HTERT RPE-1 (cell line): ENCODE measurements around the gene CYB561A3.
"Not testable (repeated sequence)": the region's sequence is repeated elsewhere in the genome, so short reads cannot be mapped to it uniquely, and the experiment has no call there.

ENCODE experiments used
- in situ Hi-C: fragments of 300-500 bp; cut with MboI; formaldehyde crosslinking; loops from 4 replicates; pipeline ENCODE4 v1.14.3; 2020; ENCODE audit warnings: low sequenced_read_pairs

The CYB561A3 gene

DNA sequence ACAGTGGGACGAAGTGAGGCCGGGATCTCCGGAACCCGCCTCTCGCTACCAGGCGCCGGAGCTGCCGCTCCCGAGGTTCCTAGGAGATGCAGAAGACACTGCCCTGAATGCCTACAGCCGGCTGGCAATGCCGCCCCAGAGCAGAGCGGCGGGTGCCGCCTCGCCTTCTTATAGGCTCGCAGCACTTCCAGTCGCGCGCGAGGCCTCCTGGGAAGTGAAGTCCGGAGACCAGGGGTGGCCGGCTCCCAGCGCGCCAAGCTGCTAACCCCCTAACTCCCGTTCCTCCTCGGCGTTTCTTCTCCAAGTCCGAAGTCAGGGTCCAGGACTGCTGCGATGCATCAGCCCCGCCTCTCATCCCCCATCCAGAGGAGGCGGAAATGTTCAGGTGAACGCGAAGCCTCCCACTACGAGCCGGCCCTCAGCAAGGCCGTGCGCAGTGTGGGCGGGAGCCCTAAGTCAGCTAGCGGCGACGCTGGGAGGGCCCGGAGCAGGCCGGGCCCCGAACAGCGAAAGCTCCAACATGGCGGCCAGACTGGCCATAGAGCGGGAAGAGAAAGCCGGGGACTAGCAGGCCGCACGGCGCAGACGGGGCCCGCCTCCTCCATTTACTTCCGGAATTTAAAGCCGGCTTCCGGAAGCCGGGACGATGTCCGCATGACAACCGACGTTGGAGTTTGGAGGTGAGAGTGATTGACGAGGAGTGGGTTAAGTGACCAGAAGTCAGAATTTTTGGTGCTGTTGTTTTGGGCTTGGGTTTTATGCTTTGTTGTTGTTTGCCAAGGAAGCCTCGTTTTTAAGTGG, at the start of gene CYB561A3, which contains the start of gene TMEM138:
Gene CYB561A3, minus strand, starts transcription at position 142 of the 801 bp plus-strand sequence. CDS start 5,169 bp downstream, outside the sequence.
Gene TMEM138, plus strand, starts transcription at position 634 of the 801 bp plus-strand sequence. CDS start 2,017 bp downstream, outside the sequence.
- in situ Hi-C loops: no loop called here

DNA sequence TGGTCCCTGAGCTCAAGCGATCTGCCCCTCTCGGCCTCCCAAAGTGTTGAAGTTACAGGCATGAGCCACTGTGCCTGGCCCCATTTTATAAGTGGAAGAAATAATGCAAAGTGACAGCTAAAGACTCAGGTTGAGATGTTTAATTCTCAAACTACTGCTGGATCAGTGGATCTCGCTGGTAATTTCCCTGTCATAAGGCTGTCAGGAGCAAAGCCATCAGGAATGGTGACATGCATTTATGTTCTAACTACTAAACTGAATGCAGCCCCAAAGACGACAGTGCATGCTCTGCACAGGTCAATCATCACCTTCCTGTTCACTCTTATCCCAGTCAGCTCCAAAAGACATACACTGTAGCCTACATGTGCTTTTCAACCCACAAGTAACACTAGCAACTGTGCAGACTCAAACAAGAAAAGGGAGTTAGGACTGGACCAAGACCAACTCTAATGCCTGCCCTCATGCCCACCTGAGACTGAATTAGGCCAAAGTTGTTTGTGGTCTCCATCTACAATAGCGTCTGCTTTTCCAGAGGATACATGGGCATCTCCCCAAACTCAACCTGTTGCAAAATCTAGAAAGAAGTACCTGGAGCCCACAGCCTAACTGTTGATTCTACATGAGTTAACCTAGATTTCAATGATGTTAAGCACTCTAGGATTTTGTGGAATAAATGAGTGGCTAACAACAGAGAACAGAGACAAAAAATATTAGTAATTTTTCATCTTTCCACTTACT, 45.5 kb upstream of the CYB561A3 start:
- in situ Hi-C loops: no loop called here

DNA sequence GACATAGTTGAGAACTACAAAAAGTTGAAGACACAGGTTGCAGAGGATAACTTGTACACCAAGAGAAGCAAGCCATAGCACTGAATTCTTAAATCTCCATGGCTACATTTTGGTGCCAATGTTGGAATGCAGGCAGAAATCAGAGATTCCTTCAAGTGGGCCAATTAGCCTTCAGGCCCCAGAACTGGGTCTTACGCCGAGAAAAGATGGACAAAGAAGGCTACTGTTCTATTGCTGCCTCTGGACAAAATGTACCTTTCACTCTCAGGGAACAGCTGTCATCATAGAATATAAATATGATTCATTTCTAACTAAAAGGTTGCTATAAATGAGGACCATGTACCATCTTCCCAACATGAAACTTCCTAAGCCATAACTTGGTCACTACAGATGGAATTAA, 44.4 kb upstream of the CYB561A3 start:
- in situ Hi-C loops: no loop called here

- in situ Hi-C loops: no loop called here
Measured at GRCh38 chr11:61404641-61405040, 43.0 kb upstream of the CYB561A3 start.

DNA sequence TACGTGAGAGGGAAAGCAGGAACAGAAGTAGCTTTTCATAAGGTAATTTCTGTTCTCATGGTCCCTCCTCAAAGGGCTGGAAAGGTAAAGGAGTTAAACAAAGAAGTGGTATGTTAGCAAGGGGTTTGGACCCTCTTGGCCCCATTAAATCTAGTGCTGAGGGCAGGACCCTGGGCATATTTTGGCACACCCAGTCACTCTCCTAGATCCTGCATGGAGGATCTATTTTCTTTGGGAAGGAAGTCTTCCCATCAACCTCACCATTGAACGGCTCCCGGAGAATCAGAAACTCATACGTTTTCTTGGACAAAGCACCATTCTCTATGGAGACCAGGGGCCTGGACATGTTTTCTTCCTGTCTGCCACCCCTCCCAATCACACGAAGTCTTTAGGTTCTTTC, 42.4 kb upstream of the CYB561A3 start:
- in situ Hi-C loops: no loop called here

DNA sequence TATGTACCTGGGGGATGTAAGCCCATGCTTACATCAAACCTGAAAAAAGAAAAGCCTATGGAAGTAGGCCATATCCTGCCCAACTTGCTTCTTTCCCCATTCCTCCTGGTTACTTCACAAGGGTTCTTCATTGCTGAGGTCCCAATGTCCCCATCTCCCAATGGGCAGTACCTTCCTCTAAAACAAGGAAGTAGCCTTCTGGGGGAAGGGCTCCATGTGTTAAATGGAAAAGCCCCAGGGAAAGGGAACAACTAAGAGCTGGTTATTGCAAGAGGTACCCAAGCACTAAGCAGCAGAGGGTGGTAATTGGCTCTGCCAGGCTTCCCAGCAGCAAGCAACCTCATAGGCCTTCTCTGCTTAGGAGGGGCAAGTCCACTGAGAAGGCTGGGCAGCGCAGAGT, 42.0 kb upstream of the CYB561A3 start:
- in situ Hi-C loops: no loop called here

- in situ Hi-C loops: no loop called here
Measured at GRCh38 chr11:61401573-61401972, 39.9 kb upstream of the CYB561A3 start.

GRCh38 chr11:61401173-61401572, 39.5 kb upstream of the CYB561A3 start:
- in situ Hi-C loops: no loop called here

- in situ Hi-C loops: no loop called here
Measured at GRCh38 chr11:61392981-61393595, 31.4 kb upstream of the CYB561A3 start.

- in situ Hi-C loops: no loop called here
Measured at GRCh38 chr11:61390161-61390560, 28.5 kb upstream of the CYB561A3 start.

- in situ Hi-C loops: no loop called here
Measured at GRCh38 chr11:61384271-61385242, 22.9 kb upstream of the CYB561A3 start.

DNA sequence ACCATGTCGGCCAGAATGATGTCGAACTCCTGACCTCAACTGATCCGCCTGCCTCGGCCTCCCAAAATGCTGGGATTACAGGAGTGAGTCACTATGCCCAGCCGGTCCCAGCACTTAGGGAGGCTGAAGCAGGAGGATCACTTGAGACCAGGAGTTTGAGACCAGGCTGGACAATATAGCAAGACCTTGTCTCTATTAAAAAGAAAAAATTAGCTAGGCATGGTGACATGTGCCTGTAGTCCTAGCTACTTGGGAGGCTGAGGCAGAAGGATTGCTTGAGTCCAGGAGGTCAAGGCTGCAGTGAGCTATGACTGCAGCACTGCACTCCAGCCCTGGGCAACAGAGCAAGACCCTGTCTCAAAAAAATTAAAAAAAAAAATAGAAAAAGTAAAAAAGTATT, 22.2 kb upstream of the CYB561A3 start:
- in situ Hi-C loops: not testable (repeated sequence)

DNA sequence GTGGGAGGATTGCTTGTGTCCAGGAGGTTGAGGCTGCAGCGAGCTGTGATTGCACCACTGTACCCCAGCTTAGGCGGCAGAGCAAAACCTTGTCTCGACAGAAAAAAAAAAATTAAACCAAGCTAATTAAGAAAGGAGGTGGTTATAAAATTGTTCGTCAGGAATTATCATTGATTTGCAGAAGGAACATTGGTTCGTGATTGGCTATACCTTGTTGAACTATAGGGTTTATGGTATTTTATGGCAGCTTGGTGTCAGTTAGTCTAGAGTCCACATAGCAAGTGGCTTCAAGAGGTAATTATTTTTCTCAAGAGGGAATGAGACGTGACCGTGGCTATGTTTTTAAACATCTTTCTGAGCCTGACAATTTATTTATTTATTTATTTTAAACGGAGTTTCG, 19.2 kb upstream of the CYB561A3 start:
- in situ Hi-C loops: no loop called here

- in situ Hi-C loops: no loop called here
Measured at GRCh38 chr11:61378713-61379313, 17.1 kb upstream of the CYB561A3 start.

DNA sequence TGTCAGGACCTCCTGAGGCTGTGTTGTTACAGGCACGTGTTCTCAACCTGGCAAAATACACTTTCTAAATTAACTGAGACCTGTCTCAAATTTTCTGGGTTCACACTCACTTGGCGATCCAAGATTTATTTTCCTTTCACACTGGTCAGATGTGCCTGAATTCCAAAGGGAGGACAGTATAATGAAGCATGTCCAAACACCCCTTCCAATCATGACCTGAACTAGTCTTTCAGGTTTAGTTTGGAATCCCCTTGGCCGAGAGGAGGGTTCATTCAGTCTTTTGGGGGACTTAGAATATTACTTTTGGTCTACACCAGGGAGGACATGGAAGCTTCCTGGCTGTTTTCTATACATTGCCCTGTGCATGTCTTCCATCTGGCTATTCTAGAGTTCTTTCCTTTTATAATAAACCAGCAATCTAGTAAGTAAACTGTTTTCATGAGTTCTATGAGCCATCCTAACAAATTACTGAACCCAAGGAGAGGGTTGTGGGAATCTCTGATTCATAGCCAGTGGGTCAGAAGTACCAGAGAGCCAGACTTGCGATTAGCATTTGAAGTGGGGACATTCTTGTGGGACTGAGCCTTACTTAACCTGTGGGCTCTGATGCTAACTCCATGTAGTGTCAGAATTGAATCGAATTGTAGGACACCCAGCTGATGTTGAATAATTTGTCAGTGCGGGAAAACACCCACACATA, 15.9 kb upstream of the CYB561A3 start:
- in situ Hi-C loops: no loop called here

DNA sequence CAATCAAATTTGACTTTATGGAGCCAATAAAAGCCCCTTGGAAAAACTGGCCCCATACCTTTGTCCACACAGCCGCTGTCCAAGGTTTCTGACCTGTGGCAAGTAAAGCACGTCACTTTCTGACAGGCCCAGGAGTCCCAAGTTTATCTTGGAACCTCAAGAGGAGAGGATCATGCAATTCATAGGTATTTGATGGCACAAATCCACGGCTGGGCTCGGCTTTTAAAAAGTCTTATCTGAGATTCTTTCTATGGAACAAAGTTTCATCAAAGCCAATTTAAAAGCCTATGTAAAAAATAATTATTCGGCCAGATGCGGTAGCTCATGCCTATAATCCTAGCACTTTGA, 14.1 kb upstream of the CYB561A3 start:
- in situ Hi-C loops: no loop called here

DNA sequence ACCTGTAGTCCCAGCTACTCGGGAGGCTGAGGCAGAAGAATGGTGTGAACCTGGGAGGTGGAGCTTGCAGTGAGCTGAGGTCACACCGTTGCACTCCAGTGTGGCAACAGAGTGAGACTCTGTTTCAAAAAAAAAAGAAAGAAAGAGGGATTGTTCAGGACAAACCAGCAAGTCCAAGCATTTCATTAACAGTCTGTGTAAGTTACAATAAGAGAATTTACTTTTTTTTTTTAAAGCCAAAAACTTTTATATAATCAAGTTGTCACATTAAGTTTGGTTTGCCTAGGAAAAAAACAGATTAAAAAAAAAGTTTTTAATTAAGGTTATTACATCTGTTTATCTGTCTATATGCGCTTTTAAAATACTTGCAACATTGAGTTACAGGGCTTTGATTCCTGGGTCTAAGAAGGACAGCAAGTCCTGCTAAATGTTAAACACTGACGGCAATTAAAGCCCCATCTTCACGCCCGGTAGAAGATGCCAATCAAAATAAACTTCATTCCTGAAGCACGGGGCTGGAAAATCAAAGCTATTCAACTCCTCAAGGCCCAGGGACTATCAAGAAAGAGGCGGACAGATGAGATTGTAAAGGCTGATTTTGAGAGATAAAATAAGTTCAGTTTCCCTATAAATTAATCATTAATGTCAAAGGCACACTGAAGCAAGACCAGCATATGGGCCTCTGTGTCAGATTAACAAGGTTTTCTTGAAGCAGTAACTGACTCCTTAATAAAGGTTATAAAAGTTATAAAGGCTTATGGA, 11.2 kb upstream of the CYB561A3 start:
- in situ Hi-C loops: no loop called here

- in situ Hi-C loops: no loop called here
Measured at GRCh38 chr11:61370349-61371005, 8.8 kb upstream of the CYB561A3 start.
